ENCODE results near the gene PHF1.
"Not testable (repeated sequence)": the region's sequence is repeated elsewhere in the genome, so short reads cannot be mapped to it uniquely, and the experiment has no call there.

Gene PHF1

GRCh38 chr6:33410711-33411631, at the start of gene PHF1:
TSS of gene PHF1 (plus strand) at chr6:33411014. CDS start at chr6:33412264, 1,250 bp downstream.
- peak in 1 of 4 experiments; percentile 69 for DNase-seq (ENCODE audit: low read depth in 4 of 4, low spot score in 1 of 4)

GRCh38 chr6:33363486-33363885, 47.3 kb upstream of the PHF1 start:
- DNase-seq (ENCODE audit: low read depth in 4 of 4, low spot score in 1 of 4): not testable (repeated sequence)

GRCh38 chr6:33364475-33365205, 46.2 kb upstream of the PHF1 start:
- DNase-seq (ENCODE audit: low read depth in 4 of 4, low spot score in 1 of 4): not testable (repeated sequence)

GRCh38 chr6:33365206-33365971, 45.4 kb upstream of the PHF1 start:
- not testable (repeated sequence) for DNase-seq (ENCODE audit: low read depth in 4 of 4, low spot score in 1 of 4)

- no peak for DNase-seq (ENCODE audit: low read depth in 4 of 4, low spot score in 1 of 4)
Observed at GRCh38 chr6:33367009-33367714, 43.7 kb upstream of the PHF1 start.

GRCh38 chr6:33367715-33368025, 43.1 kb upstream of the PHF1 start:
- DNase-seq (ENCODE audit: low read depth in 4 of 4, low spot score in 1 of 4): not testable (repeated sequence)

- not testable (repeated sequence) for DNase-seq (ENCODE audit: low read depth in 4 of 4, low spot score in 1 of 4)
Observed at GRCh38 chr6:33371901-33372300, 38.9 kb upstream of the PHF1 start.

GRCh38 chr6:33372526-33373123, 38.2 kb upstream of the PHF1 start:
- DNase-seq (ENCODE audit: low read depth in 4 of 4, low spot score in 1 of 4): no peak

- no peak for DNase-seq (ENCODE audit: low read depth in 4 of 4, low spot score in 1 of 4)
Observed at GRCh38 chr6:33373960-33374910, 36.6 kb upstream of the PHF1 start.

GRCh38 chr6:33375143-33375671, 35.6 kb upstream of the PHF1 start:
- no peak for DNase-seq (ENCODE audit: low read depth in 4 of 4, low spot score in 1 of 4)

- no peak for DNase-seq (ENCODE audit: low read depth in 4 of 4, low spot score in 1 of 4)
Observed at GRCh38 chr6:33377171-33377570, 33.6 kb upstream of the PHF1 start.

GRCh38 chr6:33379184-33379583, 31.6 kb upstream of the PHF1 start:
- DNase-seq (ENCODE audit: low read depth in 4 of 4, low spot score in 1 of 4): not testable (repeated sequence)

- no peak for DNase-seq (ENCODE audit: low read depth in 4 of 4, low spot score in 1 of 4)
Observed at GRCh38 chr6:33380272-33380981, 30.4 kb upstream of the PHF1 start.

- DNase-seq (ENCODE audit: low read depth in 4 of 4, low spot score in 1 of 4): no peak
Observed at GRCh38 chr6:33383427-33384185, 27.2 kb upstream of the PHF1 start.

- DNase-seq (ENCODE audit: low read depth in 4 of 4, low spot score in 1 of 4): no peak
Observed at GRCh38 chr6:33384581-33385020, 26.2 kb upstream of the PHF1 start.

- DNase-seq (ENCODE audit: low read depth in 4 of 4, low spot score in 1 of 4): no peak
Observed at GRCh38 chr6:33390173-33390572, 20.6 kb upstream of the PHF1 start.

- no peak for DNase-seq (ENCODE audit: low read depth in 4 of 4, low spot score in 1 of 4)
Observed at GRCh38 chr6:33390767-33391277, 20.0 kb upstream of the PHF1 start.
